H9 (cell line): ENCODE data around the gene PER2. TPM values are rescaled to one million over a fixed set of nuclear protein-coding genes. Genes with fewer than 3 reads are reported as not detected.

ENCODE experiments used
- DNase-seq: peaks from one replicate; pipeline ENCODE4 v3.0.0-alpha.2; 2017
- H2AFZ ChIP-seq: one replicate; pipeline ENCODE4 v1.6.1; 2013; ENCODE audit warnings: mild to moderate bottlenecking, low read length, control low read depth, moderate library complexity
- H2AK5ac ChIP-seq: 2 replicates; pipeline ENCODE4 v1.6.1; 2013; ENCODE audit warnings: low read length, control low read depth, mixed read lengths; ENCODE audit not compliant: insufficient read length
- H2BK120ac ChIP-seq: one replicate; pipeline ENCODE4 v1.6.1; 2013; ENCODE audit warnings: low read depth, mild to moderate bottlenecking, low read length, control low read depth, inconsistent platforms; ENCODE audit not compliant: poor library complexity, severe bottlenecking
- H2BK12ac ChIP-seq: 2 replicates; pipeline ENCODE4 v1.6.1; 2013; ENCODE audit warnings: low read length, control low read depth, mixed read lengths, low read depth; ENCODE audit not compliant: insufficient read length
- H2BK15ac ChIP-seq: 2 replicates; pipeline ENCODE4 v1.6.1; 2013; ENCODE audit warnings: low read depth, low read length, control low read depth
- H2BK20ac ChIP-seq: one replicate; pipeline ENCODE4 v1.6.1; 2013; ENCODE audit warnings: low read depth, mild to moderate bottlenecking, low read length, control low read depth, inconsistent platforms; ENCODE audit not compliant: poor library complexity, severe bottlenecking
- H2BK5ac ChIP-seq: 2 replicates; pipeline ENCODE4 v1.6.1; 2013; ENCODE audit warnings: low read length, control low read depth, mixed read lengths; ENCODE audit not compliant: insufficient read length
- H3K14ac ChIP-seq: 2 replicates; pipeline ENCODE4 v1.6.1; 2013; ENCODE audit warnings: low read length, control low read depth; ENCODE audit not compliant: insufficient read depth
- H3K18ac ChIP-seq: 2 replicates; pipeline ENCODE4 v1.6.1; 2013; ENCODE audit warnings: low read depth, mild to moderate bottlenecking, mixed read lengths, low read length, control low read depth; ENCODE audit not compliant: insufficient read length
- H3K23ac ChIP-seq: 2 replicates; pipeline ENCODE4 v1.6.1; 2013; ENCODE audit warnings: low read length, control low read depth, mixed read lengths, low read depth; ENCODE audit not compliant: insufficient read length
- H3K23me2 ChIP-seq: 2 replicates; pipeline ENCODE4 v1.6.1; 2013; ENCODE audit warnings: low read depth, mild to moderate bottlenecking, mixed read lengths, low read length, control low read depth; ENCODE audit not compliant: insufficient read length, poor library complexity, severe bottlenecking
- H3K27ac ChIP-seq: 2 replicates; pipeline ENCODE4 v1.5.1; 2013; ENCODE audit warnings: low read length, control low read depth, mixed read lengths, low read depth; ENCODE audit not compliant: insufficient read length
- H3K27me3 ChIP-seq: 2 replicates; pipeline ENCODE4 v1.6.1; 2013; ENCODE audit warnings: low read length, control low read depth, inconsistent platforms; ENCODE audit not compliant: insufficient read depth
- H3K4ac ChIP-seq: 2 replicates; pipeline ENCODE4 v1.6.1; 2013; ENCODE audit warnings: low read depth, mild to moderate bottlenecking, control low read depth, inconsistent platforms, low read length, moderate library complexity
- H3K4me1 ChIP-seq: 2 replicates; pipeline ENCODE4 v1.6.1; 2013; ENCODE audit warnings: low read length, control low read depth, inconsistent platforms; ENCODE audit not compliant: insufficient read depth
- H3K4me2 ChIP-seq: 2 replicates; pipeline ENCODE4 v1.6.1; 2013; ENCODE audit warnings: low read length, control low read depth, mixed read lengths; ENCODE audit not compliant: insufficient read length, insufficient read depth
- H3K56ac ChIP-seq: 2 replicates; pipeline ENCODE4 v1.6.1; 2013; ENCODE audit warnings: low read depth, mild to moderate bottlenecking, mixed read lengths, low read length, control low read depth; ENCODE audit not compliant: insufficient read length
- H3K79me1 ChIP-seq: 2 replicates; pipeline ENCODE4 v1.6.1; 2013; ENCODE audit warnings: low read depth, mild to moderate bottlenecking, moderate library complexity, low read length, control low read depth, inconsistent platforms; ENCODE audit not compliant: insufficient read depth, poor library complexity, severe bottlenecking
- H3K79me2 ChIP-seq: 2 replicates; pipeline ENCODE4 v1.6.1; 2013; ENCODE audit warnings: low read length, control low read depth, inconsistent platforms; ENCODE audit not compliant: insufficient read depth
- H3K9ac ChIP-seq: 2 replicates; pipeline ENCODE4 v1.6.1; 2013; ENCODE audit warnings: low read length, control low read depth, mixed read lengths; ENCODE audit not compliant: insufficient read length; ENCODE audit errors: extremely low read depth
- H3K9me3 ChIP-seq: one replicate; pipeline ENCODE4 v1.6.1; 2013; ENCODE audit warnings: low read depth, low read length, inconsistent platforms; ENCODE audit not compliant: control insufficient read depth
- H3T11ph ChIP-seq: one replicate; pipeline ENCODE4 v1.6.1; 2013; ENCODE audit warnings: mild to moderate bottlenecking, low read length, control low read depth, inconsistent platforms
- H4K20me1 ChIP-seq: one replicate; pipeline ENCODE4 v1.6.1; 2013; ENCODE audit not compliant: control insufficient read depth, insufficient read length, insufficient read depth
- H4K5ac ChIP-seq: 2 replicates; pipeline ENCODE4 v1.6.1; 2013; ENCODE audit warnings: low read depth, mild to moderate bottlenecking, mixed read lengths, low read length, control low read depth; ENCODE audit not compliant: insufficient read length
- H4K8ac ChIP-seq: replicated peaks from 2 replicates; pipeline ENCODE4 v1.6.1; 2013; ENCODE audit warnings: low read length, control low read depth, mixed read lengths, low read depth; ENCODE audit not compliant: insufficient read length
- H4K91ac ChIP-seq: 2 replicates; pipeline ENCODE4 v1.6.1; 2013; ENCODE audit warnings: low read depth, mild to moderate bottlenecking, moderate library complexity, mixed read lengths, low read length, control low read depth; ENCODE audit not compliant: insufficient read length
- H3K27ac Mint-ChIP-seq, 3 experiments: 2 replicates in 2 of 3; 3 replicates in 1 of 3; pipeline ENCODE4 v1.8.0; 2020 to 2021; ENCODE audit warnings: mixed read lengths in 3 of 3, mild to moderate bottlenecking in 1 of 3, moderate library complexity in 1 of 3
- H3K27me3 Mint-ChIP-seq: 2 replicates; pipeline ENCODE4 v1.8.0; 2021; ENCODE audit warnings: low read depth, mild to moderate bottlenecking, moderate library complexity, mixed read lengths
- H3K36me3 Mint-ChIP-seq, 3 experiments: 2 replicates in 2 of 3; 3 replicates in 1 of 3; pipeline ENCODE4 v1.8.0; 2020 to 2021; ENCODE audit warnings: low read depth in 3 of 3, mixed read lengths in 3 of 3; ENCODE audit not compliant: insufficient read depth in 1 of 3
- H3K4me1 Mint-ChIP-seq, 2 experiments: 2 replicates each; pipeline ENCODE4 v1.8.0; 2020; ENCODE audit warnings: mixed read lengths in 2 of 2
- H3K4me3 Mint-ChIP-seq, 2 experiments: 2 replicates in 1 of 2; 3 replicates in 1 of 2; pipeline ENCODE4 v1.8.0; 2020 to 2021; ENCODE audit warnings: mild to moderate bottlenecking in 2 of 2, mixed read lengths in 2 of 2, moderate library complexity in 1 of 2
- H3K9me3 Mint-ChIP-seq, 2 experiments: 2 replicates in 1 of 2; 3 replicates in 1 of 2; pipeline ENCODE4 v1.8.0; 2020; ENCODE audit warnings: mild to moderate bottlenecking in 2 of 2, mixed read lengths in 2 of 2, moderate library complexity in 1 of 2
- CTCF ChIP-seq: fragments of 200-600 bp; sonication (generic); conservative IDR thresholded peaks from 3 replicates; pipeline ENCODE4 v1.8.0; 2021; ENCODE audit warnings: antibody characterized with exemption, mild to moderate bottlenecking
- WGBS: extraction: QIAGEN DNeasy Blood & Tissue Kit; methylation state at CpG from one replicate; pipeline ENCODE4 v1.1.7; 2013; ENCODE audit warnings: missing lambda C conversion rate, low lambda C conversion rate, mixed read lengths; ENCODE audit not compliant: insufficient read length; ENCODE audit errors: extremely low coverage; 5-methylcytosine and 5-hydroxymethylcytosine counted together
- total RNA-seq: library from RNA; stranded (reverse); gene quantifications from 2 replicates; pipeline ENCODE4 v1.2.1, GENCODE V29; 2021

Gene PER2
- total RNA-seq, 1 experiment from 2014 or later: 12.9 TPM

- Histone ChIP-seq H2AK5ac (no peak overlapping the region), H3K4me2 (no peak overlapping the region), H3K18ac (no peak overlapping the region), H3K9me3 (no peaks in the 10 kb centered on the region), H2BK5ac (no peak overlapping the region), H2BK20ac (no peak overlapping the region), H2BK120ac (no peak overlapping the region), H4K8ac (no peak overlapping the region), H3K9ac (no peak overlapping the region), H3K23me2 (no peaks in the 10 kb centered on the region), H3K4me1 (no peaks in the 10 kb centered on the region; the same call in 1 of the 2 replicates), H3K4ac (no peak overlapping the region), H3K27me3 (no peaks in the 10 kb centered on the region), H4K20me1 (no peaks in the 10 kb centered on the region), H4K91ac (no peak overlapping the region), H3K23ac (no peak overlapping the region), H3K56ac (no peak overlapping the region), H3K79me2 (no peaks in the 10 kb centered on the region; the same call in 1 of the 2 replicates), H2BK12ac (no peak overlapping the region), H2AFZ (no peak overlapping the region), H3K79me1 (no peaks in the 10 kb centered on the region), H2BK15ac (no peak overlapping the region), H3K14ac (no peak overlapping the region), H4K5ac (no peak overlapping the region), H3K27ac (no peak overlapping the region), H3T11ph (no peak overlapping the region)
- peaks cover 11 to 14% of the 10 kb centered on the region in 2 experiments for H3K4me1 Mint-ChIP-seq
- H3K36me3 Mint-ChIP-seq: peaks cover 1 to 21% (median 20%) of the 10 kb centered on the region in 3 experiments; a peak in 5 of 7 replicates
- WGBS: no CpG with 5 or more reads among the region's 9 CpGs
- no peaks in the 10 kb centered on the region for H3K9me3 Mint-ChIP-seq
- no peaks in the 10 kb centered on the region; the same call in 1 of the 2 replicates for H3K27me3 Mint-ChIP-seq
- DNase-seq: no peak
- no peak overlapping the region for H3K4me3 Mint-ChIP-seq
- TF ChIP-seq CTCF: no peak
- peak overlapping the region; percentile 2 to 75 (median 62); a peak in 4 of 7 replicates for H3K27ac Mint-ChIP-seq
These were observed 9.6 kb downstream of the PER2 start for GRCh38 chr2:238278626-238279323.
